BE2C (cell line): ENCODE data around the gene CORIN.
"Not testable (repeated sequence)": the region's sequence is repeated elsewhere in the genome, so short reads cannot be mapped to it uniquely, and the experiment has no call there.

ENCODE experiments used
- DNase-seq: peaks from one replicate; pipeline ENCODE4 v3.0.0-alpha.2; 2020
- H3K27me3 ChIP-seq: fragments of 250-450 bp; sonication (Bioruptor Pico); 2 replicates; pipeline ENCODE4 v1.5.1; 2020; ENCODE audit warnings: mild to moderate bottlenecking
- H3K36me3 ChIP-seq: fragments of 250-450 bp; sonication (Bioruptor Pico); 2 replicates; pipeline ENCODE4 v1.5.1; 2020; ENCODE audit warnings: mild to moderate bottlenecking
- H3K4me1 ChIP-seq: fragments of 250-450 bp; sonication (Bioruptor Pico); 2 replicates; pipeline ENCODE4 v1.5.1; 2020
- H3K4me3 ChIP-seq: 2 replicates; pipeline ENCODE4 v1.5.1; 2011; ENCODE audit warnings: low read depth, low read length
- H3K9me3 ChIP-seq: fragments of 250-450 bp; sonication (Bioruptor Pico); 2 replicates; pipeline ENCODE4 v1.5.1; 2020
- CTCF ChIP-seq: IDR thresholded peaks from 2 replicates; pipeline ENCODE4 v1.5.1; 2012; ENCODE audit warnings: mild to moderate bottlenecking, low read depth, low read length

CORIN gene

DNA sequence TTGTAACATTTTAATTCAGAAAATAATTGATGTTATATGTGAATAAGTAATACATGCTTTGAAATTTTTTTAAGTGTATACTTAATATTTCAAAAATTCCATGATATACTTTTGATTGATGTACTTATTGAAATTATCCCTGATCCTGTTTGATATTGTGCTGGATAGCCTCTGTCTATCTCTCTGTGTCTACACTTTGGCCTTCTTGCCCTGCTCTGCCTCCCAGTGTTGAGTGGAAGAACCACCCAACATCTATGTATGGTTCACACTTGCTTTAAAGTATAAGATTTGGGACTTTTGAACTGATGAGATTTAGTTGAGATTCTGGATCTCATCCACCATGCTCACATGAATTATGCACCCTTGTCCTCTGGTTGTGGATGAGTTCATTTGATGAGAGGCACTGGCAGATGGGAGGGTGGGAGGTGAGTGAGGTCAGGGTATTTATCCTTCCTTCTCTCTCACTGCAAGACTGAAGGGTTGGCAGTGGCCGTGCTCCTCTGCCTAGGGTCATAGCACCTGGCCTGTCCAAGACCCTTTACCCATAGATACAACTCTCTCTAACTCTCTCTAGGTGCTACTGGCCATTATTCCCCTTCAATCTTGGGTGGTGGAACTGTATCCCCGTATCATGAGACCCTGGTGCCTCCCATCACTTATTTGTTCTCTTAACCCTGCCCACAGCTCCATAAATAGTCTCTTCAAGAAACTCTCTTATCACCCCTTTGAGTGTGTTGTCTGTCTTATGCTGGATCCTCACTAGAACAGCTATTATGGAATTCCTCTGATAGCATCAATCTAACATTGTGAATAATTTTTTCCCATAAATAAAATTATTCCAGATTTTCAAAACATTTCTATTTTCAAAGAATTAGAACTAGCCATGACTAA is 75.2 kb downstream of the CORIN start:
- no peaks in the 10 kb centered on the region for H3K4me1 ChIP-seq
- no peak for TF ChIP-seq CTCF
- no peaks in the 10 kb centered on the region for H3K36me3 ChIP-seq
- H3K27me3 ChIP-seq: no peaks in the 10 kb centered on the region
- H3K4me3 ChIP-seq: no peak overlapping the region
- no peak for DNase-seq
- H3K9me3 ChIP-seq: no peaks in the 10 kb centered on the region

GRCh38 chr4:47753316-47753715 is 84.6 kb downstream of the CORIN start:
- H3K9me3 ChIP-seq, H3K36me3 ChIP-seq, H3K27me3 ChIP-seq, H3K4me1 ChIP-seq, H3K4me3 ChIP-seq: not testable (repeated sequence)
- peak; percentile 10 for DNase-seq

DNA sequence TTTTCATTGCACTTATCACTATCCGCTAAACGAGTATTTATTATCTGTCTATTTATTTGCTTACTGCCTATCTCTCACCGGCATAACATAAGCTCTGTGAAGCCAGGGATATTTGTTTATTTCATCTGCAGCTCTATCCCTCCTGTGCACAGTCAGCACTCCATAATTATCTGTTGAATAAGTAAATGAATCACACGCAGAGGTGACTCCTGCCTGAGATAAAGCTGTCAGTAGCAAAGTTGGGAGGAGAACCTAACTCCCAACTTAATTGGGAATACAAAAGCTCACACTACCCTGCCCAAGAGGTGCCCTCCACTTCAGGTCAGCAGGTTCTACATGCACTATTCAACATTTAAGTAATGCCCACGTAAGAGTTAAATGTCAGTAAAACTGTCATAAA is 85.7 kb downstream of the CORIN start:
- H3K9me3 ChIP-seq: no peaks in the 10 kb centered on the region
- H3K36me3 ChIP-seq: no peaks in the 10 kb centered on the region
- H3K4me3 ChIP-seq: no peak overlapping the region
- no peak for DNase-seq
- TF ChIP-seq CTCF: no peak
- no peaks in the 10 kb centered on the region for H3K27me3 ChIP-seq
- H3K4me1 ChIP-seq: no peaks in the 10 kb centered on the region

- no peaks in the 10 kb centered on the region for H3K27me3 ChIP-seq
- no peak overlapping the region for H3K4me3 ChIP-seq
- H3K4me1 ChIP-seq: no peaks in the 10 kb centered on the region
- TF ChIP-seq CTCF: no peak
- no peak for DNase-seq
- H3K36me3 ChIP-seq: no peaks in the 10 kb centered on the region
- no peaks in the 10 kb centered on the region for H3K9me3 ChIP-seq
Observed at GRCh38 chr4:47750788-47751187, 87.1 kb downstream of the CORIN start.

DNA sequence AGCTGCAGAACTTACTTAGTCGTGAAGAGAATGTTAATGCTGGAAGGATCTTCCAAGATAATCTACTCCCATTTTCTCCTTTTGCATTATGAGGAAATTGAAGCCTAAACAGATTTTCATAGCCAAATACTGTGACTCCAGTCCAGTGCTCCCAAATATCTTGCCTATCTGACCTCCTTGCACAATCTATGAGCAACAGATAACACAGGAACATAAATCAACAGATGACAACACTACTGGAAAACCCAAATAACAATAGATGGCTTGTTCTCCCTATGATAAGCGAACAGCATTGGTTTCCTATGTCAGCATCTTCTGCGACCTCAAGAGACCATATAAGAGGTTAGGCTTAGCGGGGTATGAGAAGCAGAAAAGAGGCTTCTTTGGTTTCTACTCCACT is 88.0 kb downstream of the CORIN start:
- Histone ChIP-seq H3K4me3 (no peak overlapping the region), H3K27me3 (no peaks in the 10 kb centered on the region), H3K36me3 (no peaks in the 10 kb centered on the region), H3K4me1 (no peaks in the 10 kb centered on the region), H3K9me3 (no peaks in the 10 kb centered on the region)
- TF ChIP-seq CTCF: no peak
- DNase-seq: no peak

GRCh38 chr4:47749060-47749459 is 88.8 kb downstream of the CORIN start:
- Histone ChIP-seq H3K4me1 (no peaks in the 10 kb centered on the region), H3K36me3 (no peaks in the 10 kb centered on the region), H3K27me3 (no peaks in the 10 kb centered on the region), H3K9me3 (no peaks in the 10 kb centered on the region), H3K4me3 (no peak overlapping the region)
- DNase-seq: no peak
- no peak for TF ChIP-seq CTCF
